H9 (cell line): ENCODE data around the gene COL27A1. TPM values are rescaled to one million over a fixed set of nuclear protein-coding genes. Genes with fewer than 3 reads are reported as not detected.
"Not testable (repeated sequence)": the region's sequence is repeated elsewhere in the genome, so short reads cannot be mapped to it uniquely, and the experiment has no call there.

Source experiments
- DNase-seq: peaks from one replicate; pipeline ENCODE4 v3.0.0-alpha.2; 2017
- H2AFZ ChIP-seq: one replicate; pipeline ENCODE4 v1.6.1; 2013; ENCODE audit warnings: mild to moderate bottlenecking, low read length, control low read depth, moderate library complexity
- H2AK5ac ChIP-seq: 2 replicates; pipeline ENCODE4 v1.6.1; 2013; ENCODE audit warnings: low read length, control low read depth, mixed read lengths; ENCODE audit not compliant: insufficient read length
- H2BK120ac ChIP-seq: one replicate; pipeline ENCODE4 v1.6.1; 2013; ENCODE audit warnings: low read depth, mild to moderate bottlenecking, low read length, control low read depth, inconsistent platforms; ENCODE audit not compliant: poor library complexity, severe bottlenecking
- H2BK12ac ChIP-seq: 2 replicates; pipeline ENCODE4 v1.6.1; 2013; ENCODE audit warnings: low read length, control low read depth, mixed read lengths, low read depth; ENCODE audit not compliant: insufficient read length
- H2BK15ac ChIP-seq: 2 replicates; pipeline ENCODE4 v1.6.1; 2013; ENCODE audit warnings: low read depth, low read length, control low read depth
- H2BK20ac ChIP-seq: one replicate; pipeline ENCODE4 v1.6.1; 2013; ENCODE audit warnings: low read depth, mild to moderate bottlenecking, low read length, control low read depth, inconsistent platforms; ENCODE audit not compliant: poor library complexity, severe bottlenecking
- H2BK5ac ChIP-seq: 2 replicates; pipeline ENCODE4 v1.6.1; 2013; ENCODE audit warnings: low read length, control low read depth, mixed read lengths; ENCODE audit not compliant: insufficient read length
- H3K14ac ChIP-seq: 2 replicates; pipeline ENCODE4 v1.6.1; 2013; ENCODE audit warnings: low read length, control low read depth; ENCODE audit not compliant: insufficient read depth
- H3K18ac ChIP-seq: 2 replicates; pipeline ENCODE4 v1.6.1; 2013; ENCODE audit warnings: low read depth, mild to moderate bottlenecking, mixed read lengths, low read length, control low read depth; ENCODE audit not compliant: insufficient read length
- H3K23ac ChIP-seq: 2 replicates; pipeline ENCODE4 v1.6.1; 2013; ENCODE audit warnings: low read length, control low read depth, mixed read lengths, low read depth; ENCODE audit not compliant: insufficient read length
- H3K23me2 ChIP-seq: 2 replicates; pipeline ENCODE4 v1.6.1; 2013; ENCODE audit warnings: low read depth, mild to moderate bottlenecking, mixed read lengths, low read length, control low read depth; ENCODE audit not compliant: insufficient read length, poor library complexity, severe bottlenecking
- H3K27ac ChIP-seq: 2 replicates; pipeline ENCODE4 v1.5.1; 2013; ENCODE audit warnings: low read length, control low read depth, mixed read lengths, low read depth; ENCODE audit not compliant: insufficient read length
- H3K27me3 ChIP-seq: 2 replicates; pipeline ENCODE4 v1.6.1; 2013; ENCODE audit warnings: low read length, control low read depth, inconsistent platforms; ENCODE audit not compliant: insufficient read depth
- H3K4ac ChIP-seq: 2 replicates; pipeline ENCODE4 v1.6.1; 2013; ENCODE audit warnings: low read depth, mild to moderate bottlenecking, control low read depth, inconsistent platforms, low read length, moderate library complexity
- H3K4me1 ChIP-seq: 2 replicates; pipeline ENCODE4 v1.6.1; 2013; ENCODE audit warnings: low read length, control low read depth, inconsistent platforms; ENCODE audit not compliant: insufficient read depth
- H3K4me2 ChIP-seq: 2 replicates; pipeline ENCODE4 v1.6.1; 2013; ENCODE audit warnings: low read length, control low read depth, mixed read lengths; ENCODE audit not compliant: insufficient read length, insufficient read depth
- H3K56ac ChIP-seq: 2 replicates; pipeline ENCODE4 v1.6.1; 2013; ENCODE audit warnings: low read depth, mild to moderate bottlenecking, mixed read lengths, low read length, control low read depth; ENCODE audit not compliant: insufficient read length
- H3K79me1 ChIP-seq: 2 replicates; pipeline ENCODE4 v1.6.1; 2013; ENCODE audit warnings: low read depth, mild to moderate bottlenecking, moderate library complexity, low read length, control low read depth, inconsistent platforms; ENCODE audit not compliant: insufficient read depth, poor library complexity, severe bottlenecking
- H3K79me2 ChIP-seq: 2 replicates; pipeline ENCODE4 v1.6.1; 2013; ENCODE audit warnings: low read length, control low read depth, inconsistent platforms; ENCODE audit not compliant: insufficient read depth
- H3K9ac ChIP-seq: 2 replicates; pipeline ENCODE4 v1.6.1; 2013; ENCODE audit warnings: low read length, control low read depth, mixed read lengths; ENCODE audit not compliant: insufficient read length; ENCODE audit errors: extremely low read depth
- H3K9me3 ChIP-seq: one replicate; pipeline ENCODE4 v1.6.1; 2013; ENCODE audit warnings: low read depth, low read length, inconsistent platforms; ENCODE audit not compliant: control insufficient read depth
- H3T11ph ChIP-seq: one replicate; pipeline ENCODE4 v1.6.1; 2013; ENCODE audit warnings: mild to moderate bottlenecking, low read length, control low read depth, inconsistent platforms
- H4K20me1 ChIP-seq: one replicate; pipeline ENCODE4 v1.6.1; 2013; ENCODE audit not compliant: control insufficient read depth, insufficient read length, insufficient read depth
- H4K5ac ChIP-seq: 2 replicates; pipeline ENCODE4 v1.6.1; 2013; ENCODE audit warnings: low read depth, mild to moderate bottlenecking, mixed read lengths, low read length, control low read depth; ENCODE audit not compliant: insufficient read length
- H4K8ac ChIP-seq: replicated peaks from 2 replicates; pipeline ENCODE4 v1.6.1; 2013; ENCODE audit warnings: low read length, control low read depth, mixed read lengths, low read depth; ENCODE audit not compliant: insufficient read length
- H4K91ac ChIP-seq: 2 replicates; pipeline ENCODE4 v1.6.1; 2013; ENCODE audit warnings: low read depth, mild to moderate bottlenecking, moderate library complexity, mixed read lengths, low read length, control low read depth; ENCODE audit not compliant: insufficient read length
- H3K27ac Mint-ChIP-seq, 3 experiments: 2 replicates in 2 of 3; 3 replicates in 1 of 3; pipeline ENCODE4 v1.8.0; 2020 to 2021; ENCODE audit warnings: mixed read lengths in 3 of 3, mild to moderate bottlenecking in 1 of 3, moderate library complexity in 1 of 3
- H3K27me3 Mint-ChIP-seq: 2 replicates; pipeline ENCODE4 v1.8.0; 2021; ENCODE audit warnings: low read depth, mild to moderate bottlenecking, moderate library complexity, mixed read lengths
- H3K36me3 Mint-ChIP-seq, 3 experiments: 2 replicates in 2 of 3; 3 replicates in 1 of 3; pipeline ENCODE4 v1.8.0; 2020 to 2021; ENCODE audit warnings: low read depth in 3 of 3, mixed read lengths in 3 of 3; ENCODE audit not compliant: insufficient read depth in 1 of 3
- H3K4me1 Mint-ChIP-seq, 2 experiments: 2 replicates each; pipeline ENCODE4 v1.8.0; 2020; ENCODE audit warnings: mixed read lengths in 2 of 2
- H3K4me3 Mint-ChIP-seq, 2 experiments: 2 replicates in 1 of 2; 3 replicates in 1 of 2; pipeline ENCODE4 v1.8.0; 2020 to 2021; ENCODE audit warnings: mild to moderate bottlenecking in 2 of 2, mixed read lengths in 2 of 2, moderate library complexity in 1 of 2
- H3K9me3 Mint-ChIP-seq, 2 experiments: 2 replicates in 1 of 2; 3 replicates in 1 of 2; pipeline ENCODE4 v1.8.0; 2020; ENCODE audit warnings: mild to moderate bottlenecking in 2 of 2, mixed read lengths in 2 of 2, moderate library complexity in 1 of 2
- WGBS: extraction: QIAGEN DNeasy Blood & Tissue Kit; methylation state at CpG from one replicate; pipeline ENCODE4 v1.1.7; 2013; ENCODE audit warnings: missing lambda C conversion rate, low lambda C conversion rate, mixed read lengths; ENCODE audit not compliant: insufficient read length; ENCODE audit errors: extremely low coverage; 5-methylcytosine and 5-hydroxymethylcytosine counted together
- total RNA-seq: library from RNA; stranded (reverse); gene quantifications from 2 replicates; pipeline ENCODE4 v1.2.1, GENCODE V29; 2021
- TF ChIP-seq, protein P1 (sequence below): fragments of 200-600 bp; sonication (generic); conservative IDR thresholded peaks from 3 replicates; pipeline ENCODE4 v1.8.0; 2021; ENCODE audit warnings: antibody characterized with exemption, mild to moderate bottlenecking

Gene COL27A1
- total RNA-seq, 1 experiment from 2014 or later, result 17.9 TPM

DNA sequence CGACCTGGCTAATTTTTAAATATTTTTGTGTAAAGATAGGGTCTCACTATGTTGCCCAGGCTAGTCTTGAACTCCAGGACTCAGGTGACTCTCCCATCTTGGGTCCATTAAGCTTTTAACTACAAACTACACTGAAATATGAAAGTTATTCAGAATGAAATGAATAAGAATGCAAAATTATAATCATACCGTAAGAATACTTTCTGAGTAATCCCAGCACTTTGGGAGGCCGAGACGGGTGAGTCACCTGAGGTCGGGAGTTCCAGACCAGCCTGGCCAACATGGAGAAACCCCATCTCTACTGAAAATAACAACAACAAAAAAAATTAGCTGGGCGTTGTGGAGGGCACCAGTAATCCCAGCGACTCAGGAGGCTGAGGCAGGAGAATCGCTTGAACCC is 166.4 kb downstream of the COL27A1 start:
- H3K36me3 Mint-ChIP-seq, result no peaks in the 10 kb centered on the region

DNA sequence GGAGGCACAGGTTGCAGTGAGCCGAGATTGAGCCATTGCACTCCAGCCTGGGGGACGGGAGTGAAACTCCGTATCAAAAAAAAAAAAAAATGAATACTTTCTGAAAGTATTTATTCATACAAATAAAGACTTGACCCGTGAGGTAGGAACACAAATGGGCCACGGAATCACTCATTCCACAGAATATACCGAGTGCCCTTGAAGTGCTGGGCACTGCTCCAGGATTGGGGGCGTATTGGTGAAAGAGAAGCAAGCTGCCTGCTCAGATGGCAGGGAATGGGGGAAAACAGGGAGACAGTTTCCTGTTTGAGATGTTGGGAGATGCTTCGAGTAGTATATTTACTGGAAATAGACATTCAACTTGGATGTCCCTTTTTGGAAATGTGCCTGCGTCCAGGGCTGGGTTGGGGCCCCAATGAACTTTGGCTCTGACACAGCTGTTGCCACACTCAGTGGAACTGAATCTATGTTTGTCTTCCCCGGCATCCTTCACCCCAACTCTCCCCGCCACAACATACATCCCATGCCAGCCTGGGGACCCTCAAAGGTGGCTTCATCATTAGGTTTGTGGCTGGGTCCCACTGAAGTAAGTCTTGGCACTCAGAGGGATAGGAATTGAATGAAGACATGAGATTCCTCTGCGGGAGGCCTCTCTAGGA is 167.0 kb downstream of the COL27A1 start:
- H3K9me3 Mint-ChIP-seq, H4K91ac ChIP-seq, H3K4me1 ChIP-seq, H2BK15ac ChIP-seq, H3K27ac ChIP-seq, H2AK5ac ChIP-seq, H3K4me3 Mint-ChIP-seq, H3K9me3 ChIP-seq, H3K27me3 Mint-ChIP-seq, H3K4ac ChIP-seq, H2BK20ac ChIP-seq, H3K4me1 Mint-ChIP-seq, H3K56ac ChIP-seq, H3K79me2 ChIP-seq, H2BK120ac ChIP-seq, H3K18ac ChIP-seq, H3K23ac ChIP-seq, H4K5ac ChIP-seq, DNase-seq, H3K4me2 ChIP-seq, H4K8ac ChIP-seq, H2AFZ ChIP-seq, H3K79me1 ChIP-seq, H4K20me1 ChIP-seq, H3K23me2 ChIP-seq, H3K27me3 ChIP-seq, H2BK12ac ChIP-seq, H3K27ac Mint-ChIP-seq, H3K14ac ChIP-seq, H3T11ph ChIP-seq, H3K36me3 Mint-ChIP-seq, H3K9ac ChIP-seq, H2BK5ac ChIP-seq: not testable (repeated sequence)
- WGBS, result no CpG with 5 or more reads among the region's 12 CpGs

More for the DNA sequence above, 166.4 kb downstream of the COL27A1 start:
- Histone ChIP-seq H3K4me1 (no peaks in the 10 kb centered on the region), H4K20me1 (no peaks in the 10 kb centered on the region), H3K79me1 (no peaks in the 10 kb centered on the region), H3K23ac (no peak overlapping the region), H3K18ac (no peak overlapping the region), H3K27ac (no peak overlapping the region), H2BK15ac (no peak overlapping the region), H3K4ac (no peak overlapping the region), H3K27me3 (no peaks in the 10 kb centered on the region), H4K8ac (no peak overlapping the region), H2BK20ac (no peak overlapping the region), H3K79me2 (no peaks in the 10 kb centered on the region), H3T11ph (no peak overlapping the region), H2BK12ac (no peak overlapping the region), H2BK5ac (no peak overlapping the region), H2BK120ac (no peak overlapping the region), H4K91ac (no peak overlapping the region), H3K9me3 (no peaks in the 10 kb centered on the region), H2AFZ (no peak overlapping the region), H4K5ac (no peak overlapping the region), H3K23me2 (no peaks in the 10 kb centered on the region), H2AK5ac (no peak overlapping the region), H3K9ac (no peak overlapping the region), H3K14ac (no peak overlapping the region), H3K56ac (no peak overlapping the region), H3K4me2 (no peak overlapping the region)
- Mint-ChIP-seq H3K4me1 (peaks cover 0 to 3% of the 10 kb centered on the region in 2 experiments; a peak in 1 of 4 replicates), H3K27ac (no peak overlapping the region), H3K9me3 (no peaks in the 10 kb centered on the region), H3K4me3 (no peak overlapping the region), H3K27me3 (peaks cover 6% of the 10 kb centered on the region)
- no peak for DNase-seq
- TF ChIP-seq, protein P1, sequence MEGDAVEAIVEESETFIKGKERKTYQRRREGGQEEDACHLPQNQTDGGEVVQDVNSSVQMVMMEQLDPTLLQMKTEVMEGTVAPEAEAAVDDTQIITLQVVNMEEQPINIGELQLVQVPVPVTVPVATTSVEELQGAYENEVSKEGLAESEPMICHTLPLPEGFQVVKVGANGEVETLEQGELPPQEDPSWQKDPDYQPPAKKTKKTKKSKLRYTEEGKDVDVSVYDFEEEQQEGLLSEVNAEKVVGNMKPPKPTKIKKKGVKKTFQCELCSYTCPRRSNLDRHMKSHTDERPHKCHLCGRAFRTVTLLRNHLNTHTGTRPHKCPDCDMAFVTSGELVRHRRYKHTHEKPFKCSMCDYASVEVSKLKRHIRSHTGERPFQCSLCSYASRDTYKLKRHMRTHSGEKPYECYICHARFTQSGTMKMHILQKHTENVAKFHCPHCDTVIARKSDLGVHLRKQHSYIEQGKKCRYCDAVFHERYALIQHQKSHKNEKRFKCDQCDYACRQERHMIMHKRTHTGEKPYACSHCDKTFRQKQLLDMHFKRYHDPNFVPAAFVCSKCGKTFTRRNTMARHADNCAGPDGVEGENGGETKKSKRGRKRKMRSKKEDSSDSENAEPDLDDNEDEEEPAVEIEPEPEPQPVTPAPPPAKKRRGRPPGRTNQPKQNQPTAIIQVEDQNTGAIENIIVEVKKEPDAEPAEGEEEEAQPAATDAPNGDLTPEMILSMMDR, result no peak
- WGBS, result no CpG with 5 or more reads among the region's 8 CpGs
